HG03432 (cell line): ENCODE measurements around the gene TUBA1C.
"Not testable (repeated sequence)": the region's sequence is repeated elsewhere in the genome, so short reads cannot be mapped to it uniquely, and the experiment has no call there.

Source experiments
- ATAC-seq: cut with Tn5 transposase; IDR thresholded peaks from one replicate; pipeline ENCODE4 v1.9.1; 2021; ENCODE audit warnings: mild to moderate bottlenecking, moderate library complexity; ENCODE audit not compliant: unreplicated experiment

TUBA1C gene

DNA sequence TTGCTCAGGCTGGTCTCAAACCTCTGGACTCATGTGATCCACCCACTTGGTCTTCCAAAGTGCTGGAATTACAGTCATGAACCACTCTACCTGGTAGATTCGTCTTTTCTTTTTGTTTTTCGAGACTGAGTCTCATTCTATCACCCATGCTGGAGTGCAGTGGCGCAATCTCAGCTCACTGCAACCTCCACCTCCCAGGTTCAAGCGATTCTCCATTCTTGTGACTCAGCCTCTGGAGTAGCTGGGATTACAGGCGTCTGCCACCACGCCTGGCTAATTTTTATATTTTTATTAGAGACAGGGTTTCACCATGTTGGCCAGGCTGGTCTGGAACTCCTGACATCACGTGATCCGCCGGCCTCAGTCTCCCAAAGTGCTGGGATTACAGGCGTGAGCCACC is 9.4 kb upstream of the TUBA1C start:
- not testable (repeated sequence) for ATAC-seq

DNA sequence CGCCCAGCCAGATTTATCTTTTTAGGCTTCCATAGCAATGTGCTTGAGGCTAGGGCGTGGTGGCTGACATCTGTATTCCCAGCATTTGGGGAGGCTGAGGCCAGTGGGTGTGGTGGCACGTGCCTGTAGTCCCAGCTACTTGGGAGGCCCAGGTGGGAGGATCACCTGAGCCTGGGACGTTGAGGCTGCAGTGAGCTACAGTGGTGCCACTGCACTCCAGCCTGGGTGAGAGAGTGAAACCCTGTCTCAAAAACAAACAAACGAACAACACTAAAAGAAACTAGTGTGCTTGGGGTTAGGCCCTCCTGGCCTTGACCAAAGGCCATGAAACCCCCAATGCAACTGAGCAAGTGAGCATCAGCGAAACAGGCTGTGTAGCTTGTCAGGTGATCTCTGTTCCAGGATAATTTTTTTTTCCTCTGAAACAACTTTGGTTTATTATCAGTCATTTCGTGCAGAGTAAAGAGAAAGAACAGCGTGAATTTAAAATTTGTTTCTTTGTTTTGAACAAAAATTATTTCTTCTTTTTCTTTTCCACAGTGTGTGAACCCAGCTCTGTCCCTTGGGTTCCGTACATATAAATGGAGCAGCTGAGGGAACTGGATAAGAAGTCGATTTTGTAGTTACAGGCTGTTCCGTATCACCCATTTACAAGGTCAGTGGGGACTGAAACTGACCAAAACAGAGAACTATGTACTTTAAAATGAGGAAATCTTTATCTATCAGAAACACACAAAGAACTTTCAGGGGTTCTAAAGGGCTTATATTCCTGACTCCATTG is 8.8 kb upstream of the TUBA1C start:
- ATAC-seq = no peak

DNA sequence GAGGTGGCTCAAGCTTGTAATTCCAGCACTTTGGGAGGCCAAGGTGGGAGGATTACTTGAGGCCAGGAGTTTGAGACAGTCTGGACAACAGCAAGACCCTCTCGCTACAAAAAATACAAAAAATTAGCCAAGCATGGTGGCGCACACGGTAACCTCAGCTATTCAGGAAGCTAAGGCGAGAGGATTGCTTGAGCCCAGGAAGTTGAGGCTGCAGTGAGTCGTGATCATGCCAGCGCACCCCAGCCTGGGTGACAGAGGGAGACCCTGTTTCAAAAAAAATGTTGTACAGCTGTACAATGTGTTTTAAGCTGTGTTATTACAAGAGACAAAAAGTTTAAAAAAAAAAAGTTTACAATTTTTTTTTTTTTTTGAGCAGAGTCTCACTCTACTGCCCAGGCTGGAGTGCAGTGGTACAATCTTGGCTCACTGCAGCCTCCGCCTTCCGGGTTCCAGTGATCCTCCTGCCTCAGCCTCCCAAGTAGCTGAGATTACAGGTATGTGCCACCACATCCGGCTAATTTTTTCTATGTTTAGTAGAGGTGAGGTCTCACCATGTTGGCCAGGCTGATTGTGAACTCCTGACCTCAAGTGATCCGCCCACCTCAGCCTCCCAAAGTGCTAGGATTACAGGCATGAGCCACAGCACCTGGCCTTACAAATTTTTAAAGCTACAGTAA is 7.2 kb upstream of the TUBA1C start:
- not testable (repeated sequence) for ATAC-seq

DNA sequence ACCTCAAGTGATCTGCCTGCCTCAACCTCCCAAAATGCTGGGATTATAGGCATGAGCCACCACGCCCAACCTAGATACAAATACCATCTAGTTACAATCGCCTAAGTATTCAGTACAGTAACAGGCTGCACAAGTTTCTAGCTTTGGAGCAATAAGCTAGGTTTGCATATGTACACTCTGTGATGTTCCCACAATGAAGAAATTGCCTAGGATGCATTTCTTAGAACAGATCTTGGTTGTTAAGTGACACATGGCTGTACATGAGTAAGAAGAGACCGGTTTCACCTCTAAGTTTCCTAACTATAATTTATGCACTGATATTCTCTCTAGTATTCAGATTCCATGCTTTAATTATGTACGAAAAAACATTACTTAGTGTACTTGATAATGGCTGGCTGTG is 5.4 kb upstream of the TUBA1C start:
- no peak for ATAC-seq

DNA sequence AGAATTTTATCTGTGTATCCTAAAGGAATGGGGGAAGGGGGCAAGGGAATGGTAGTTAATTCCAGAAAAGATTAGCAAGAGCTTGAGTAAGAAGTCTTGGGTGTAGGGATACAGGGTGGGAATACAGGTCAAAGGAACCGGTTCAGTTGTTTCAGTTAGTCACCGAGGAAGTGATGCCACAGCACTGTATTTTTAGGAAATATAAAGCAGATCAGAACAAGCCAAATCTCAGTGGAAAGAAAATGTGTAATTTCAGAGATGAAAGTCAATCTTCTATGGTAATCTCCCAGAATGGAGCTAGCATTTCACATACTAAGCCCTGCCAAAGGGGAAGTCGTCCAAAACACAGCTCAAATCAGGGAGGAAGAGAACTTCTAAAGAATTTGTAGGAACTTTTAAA is 4.7 kb upstream of the TUBA1C start:
- no peak for ATAC-seq

DNA sequence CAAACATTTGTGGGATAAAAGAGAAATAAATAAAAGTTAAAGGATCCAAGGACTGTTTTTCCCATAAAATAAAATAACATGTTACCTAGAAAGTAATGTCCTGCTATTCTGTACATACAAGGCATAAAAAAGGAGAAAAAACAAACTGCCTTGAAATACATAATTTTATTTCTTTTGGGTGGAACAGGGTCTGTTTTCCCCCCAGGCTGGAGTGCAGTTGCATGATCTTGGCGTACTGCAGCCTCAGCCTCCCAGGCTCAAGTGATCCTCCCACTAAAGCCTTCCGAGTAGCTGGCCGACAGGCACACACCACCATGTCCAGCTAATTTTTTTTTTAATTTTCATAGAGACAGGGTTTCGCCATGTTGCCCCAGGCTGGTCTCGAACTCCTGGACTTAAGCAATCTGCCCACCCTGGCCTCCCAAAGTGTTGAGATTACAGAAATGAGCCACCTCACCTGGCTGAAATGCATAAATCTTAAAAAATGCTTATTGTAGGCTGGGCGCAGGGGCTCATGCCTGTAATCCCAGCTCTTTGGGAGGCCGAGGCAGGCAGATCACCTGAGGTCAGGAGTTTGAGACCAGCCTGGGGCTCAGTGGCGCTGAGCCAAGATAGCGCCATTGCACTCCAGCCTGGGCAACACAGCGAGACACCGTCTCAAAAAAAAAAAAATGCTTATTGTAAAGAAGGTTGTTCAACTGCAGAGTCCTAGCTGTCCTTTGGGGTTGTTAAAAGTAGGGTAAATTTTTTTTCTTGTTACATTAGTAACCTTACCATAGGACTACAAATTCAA is 4.1 kb upstream of the TUBA1C start:
- ATAC-seq = no peak

DNA sequence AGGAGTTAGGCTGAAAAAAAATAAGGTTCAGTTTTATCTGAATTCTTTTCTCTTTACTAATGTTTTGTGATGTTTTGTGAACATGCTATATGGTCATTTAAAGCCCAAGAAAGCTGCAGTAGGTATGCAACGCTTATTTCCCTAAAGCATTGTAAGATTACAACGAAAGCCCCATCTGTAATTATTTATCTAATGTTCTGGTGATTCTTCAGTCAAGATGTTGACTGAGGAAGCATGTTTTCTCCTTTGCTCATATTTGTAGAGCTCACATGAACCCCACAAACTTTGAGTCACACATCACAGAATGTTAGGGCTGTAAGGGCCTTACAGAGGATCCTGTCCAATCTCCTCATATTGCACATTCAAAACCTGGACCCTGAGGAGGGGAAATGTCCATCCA is 3.2 kb upstream of the TUBA1C start:
- no peak for ATAC-seq

DNA sequence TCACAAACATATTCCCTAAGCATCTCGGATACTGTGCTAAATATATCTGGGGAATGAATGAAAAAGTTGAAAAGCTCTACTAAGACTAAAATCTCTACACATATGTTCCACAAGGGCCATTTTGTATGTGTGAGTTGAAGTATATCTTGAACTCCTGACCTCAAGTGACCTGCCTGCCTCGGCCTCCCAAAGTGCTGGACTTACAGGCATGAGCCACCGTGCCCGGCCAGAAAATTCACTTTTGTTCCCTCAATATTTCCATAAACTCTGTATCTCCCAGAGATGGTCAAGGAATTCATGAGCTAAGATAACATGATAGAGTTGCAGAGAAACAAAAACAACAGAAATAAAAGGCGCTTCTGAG is 1.5 kb upstream of the TUBA1C start:
- no peak for ATAC-seq

DNA sequence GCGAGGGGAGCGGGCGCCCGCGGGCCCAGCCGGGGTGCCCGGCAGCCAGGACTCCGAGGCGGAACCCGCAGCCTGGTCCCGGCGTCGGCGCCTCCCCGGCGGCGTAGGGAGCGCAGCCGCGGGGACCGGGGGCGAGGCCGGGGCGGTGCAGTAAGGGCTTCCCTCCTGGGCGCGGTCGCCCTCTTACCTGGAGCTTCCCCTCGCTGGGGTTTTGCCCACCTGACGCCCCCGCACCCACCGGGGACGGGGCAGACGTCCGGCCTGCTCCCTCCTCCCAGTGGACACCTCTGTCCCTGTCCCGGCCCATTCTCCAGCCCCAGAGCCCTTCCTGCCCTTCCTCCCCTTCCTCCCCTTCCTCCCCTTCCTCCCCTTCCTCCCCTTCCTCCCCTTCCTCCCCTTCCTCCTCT is 413 bp upstream of the TUBA1C start:
- ATAC-seq = peak; percentile 17

DNA sequence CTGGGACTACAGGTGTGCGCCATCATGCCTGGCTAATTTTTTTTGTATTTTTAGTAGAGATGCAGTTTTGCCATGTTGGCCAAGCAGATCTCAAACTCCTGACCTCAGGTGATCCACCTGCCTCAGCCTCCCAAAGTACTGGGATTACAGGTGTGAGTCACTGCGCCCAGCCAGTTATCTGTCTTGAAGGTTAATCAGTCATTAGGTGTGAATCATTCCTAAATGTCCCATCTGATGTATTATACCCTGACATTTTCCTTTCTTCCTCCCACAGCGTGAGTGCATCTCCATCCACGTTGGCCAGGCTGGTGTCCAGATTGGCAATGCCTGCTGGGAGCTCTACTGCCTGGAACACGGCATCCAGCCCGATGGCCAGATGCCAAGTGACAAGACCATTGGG is 4.3 kb downstream of the TUBA1C start:
- ATAC-seq = not testable (repeated sequence)

DNA sequence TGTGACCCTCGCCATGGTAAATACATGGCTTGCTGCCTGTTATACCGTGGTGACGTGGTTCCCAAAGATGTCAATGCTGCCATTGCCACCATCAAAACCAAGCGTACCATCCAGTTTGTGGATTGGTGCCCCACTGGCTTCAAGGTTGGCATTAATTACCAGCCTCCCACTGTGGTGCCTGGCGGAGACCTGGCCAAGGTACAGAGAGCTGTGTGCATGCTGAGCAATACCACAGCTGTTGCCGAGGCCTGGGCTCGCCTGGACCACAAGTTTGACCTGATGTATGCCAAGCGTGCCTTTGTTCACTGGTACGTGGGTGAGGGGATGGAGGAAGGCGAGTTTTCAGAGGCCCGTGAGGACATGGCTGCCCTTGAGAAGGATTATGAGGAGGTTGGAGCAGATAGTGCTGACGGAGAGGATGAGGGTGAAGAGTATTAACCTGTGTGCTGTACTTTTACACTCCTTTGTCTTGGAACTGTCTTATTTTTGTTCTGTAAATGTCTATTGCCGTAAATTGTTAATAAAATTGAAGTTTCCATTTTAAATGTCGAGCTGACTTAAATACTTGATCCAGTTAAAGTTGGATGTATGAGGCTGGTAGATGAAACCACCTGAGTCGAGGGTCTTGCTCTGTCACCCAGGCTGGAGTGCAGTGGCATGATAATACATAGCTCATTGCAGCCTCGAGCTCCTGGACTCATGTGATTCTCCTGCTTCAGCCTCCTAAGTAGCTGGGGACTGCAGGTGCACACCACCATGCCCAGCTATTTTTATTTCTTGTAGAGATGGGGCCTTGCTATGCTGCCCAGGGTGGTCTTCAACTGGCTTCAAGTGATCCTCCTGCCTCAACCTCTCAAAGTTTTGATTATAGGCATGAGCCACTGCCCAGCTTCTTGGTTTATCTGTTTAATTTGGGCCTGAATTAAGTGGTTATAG is 8.2 kb downstream of the TUBA1C start:
- no peak for ATAC-seq

DNA sequence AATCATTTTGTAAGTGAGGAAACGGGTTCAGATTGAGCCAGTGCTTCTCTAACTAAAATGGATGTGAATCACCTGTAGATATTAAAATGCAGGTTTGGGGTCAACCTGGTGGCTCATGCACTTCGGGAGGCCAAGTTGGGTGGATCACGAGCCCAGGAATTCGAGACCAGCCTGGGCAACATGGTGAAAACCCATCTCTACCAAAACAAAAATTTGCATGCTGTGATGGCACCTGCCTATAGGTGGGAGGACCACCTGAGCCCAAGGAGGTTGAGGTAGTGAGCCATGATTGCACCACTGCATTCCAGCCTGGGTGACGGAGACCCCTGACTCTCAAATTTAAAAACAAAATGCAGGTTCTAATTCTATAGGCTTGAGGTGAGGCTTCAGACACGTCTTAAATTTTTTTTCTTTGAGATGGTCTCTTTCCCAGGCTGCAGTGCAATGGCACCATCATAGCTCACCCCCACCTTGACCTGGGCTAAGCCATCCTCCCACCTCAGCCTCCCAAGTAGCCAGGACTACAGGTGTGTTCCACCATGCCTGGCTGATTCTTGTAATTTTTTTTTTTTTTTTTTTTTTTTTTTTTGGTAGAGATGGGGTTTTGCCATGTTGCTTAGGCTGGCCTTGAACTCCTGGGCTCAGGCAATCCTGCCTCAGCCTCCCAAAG is 9.0 kb downstream of the TUBA1C start:
- no peak for ATAC-seq

DNA sequence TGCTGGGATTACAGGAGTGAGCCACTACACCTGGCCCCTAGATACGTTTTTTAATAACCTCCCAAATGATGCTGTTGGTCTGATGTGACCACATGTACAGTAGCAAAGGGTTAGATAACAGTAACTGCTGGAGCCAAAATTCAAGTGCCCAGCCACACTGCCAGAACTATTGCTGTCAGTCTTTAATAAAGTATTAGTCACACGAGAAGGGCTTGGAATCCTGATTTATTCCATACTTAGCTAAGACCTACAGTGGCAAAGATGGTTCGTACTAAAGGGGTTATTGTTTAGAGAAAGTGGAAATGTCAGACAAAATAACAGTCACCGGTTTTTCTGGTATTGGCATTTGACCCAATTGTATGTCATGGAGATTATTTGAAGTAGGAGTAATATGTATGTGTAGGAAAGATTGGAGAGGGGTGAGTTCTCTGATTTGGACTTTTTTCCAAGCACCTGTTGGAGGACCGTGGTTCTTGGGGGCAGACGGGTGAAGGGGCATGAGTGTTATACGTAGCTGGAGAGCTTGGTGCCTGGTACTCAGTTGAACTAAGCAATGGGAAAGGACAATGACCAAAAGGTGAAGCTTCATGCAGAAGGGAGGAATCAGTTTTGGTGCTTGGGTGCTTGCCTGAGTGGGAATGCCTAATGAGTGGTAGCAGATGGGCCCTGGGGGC is 9.7 kb downstream of the TUBA1C start:
- ATAC-seq = no peak

DNA sequence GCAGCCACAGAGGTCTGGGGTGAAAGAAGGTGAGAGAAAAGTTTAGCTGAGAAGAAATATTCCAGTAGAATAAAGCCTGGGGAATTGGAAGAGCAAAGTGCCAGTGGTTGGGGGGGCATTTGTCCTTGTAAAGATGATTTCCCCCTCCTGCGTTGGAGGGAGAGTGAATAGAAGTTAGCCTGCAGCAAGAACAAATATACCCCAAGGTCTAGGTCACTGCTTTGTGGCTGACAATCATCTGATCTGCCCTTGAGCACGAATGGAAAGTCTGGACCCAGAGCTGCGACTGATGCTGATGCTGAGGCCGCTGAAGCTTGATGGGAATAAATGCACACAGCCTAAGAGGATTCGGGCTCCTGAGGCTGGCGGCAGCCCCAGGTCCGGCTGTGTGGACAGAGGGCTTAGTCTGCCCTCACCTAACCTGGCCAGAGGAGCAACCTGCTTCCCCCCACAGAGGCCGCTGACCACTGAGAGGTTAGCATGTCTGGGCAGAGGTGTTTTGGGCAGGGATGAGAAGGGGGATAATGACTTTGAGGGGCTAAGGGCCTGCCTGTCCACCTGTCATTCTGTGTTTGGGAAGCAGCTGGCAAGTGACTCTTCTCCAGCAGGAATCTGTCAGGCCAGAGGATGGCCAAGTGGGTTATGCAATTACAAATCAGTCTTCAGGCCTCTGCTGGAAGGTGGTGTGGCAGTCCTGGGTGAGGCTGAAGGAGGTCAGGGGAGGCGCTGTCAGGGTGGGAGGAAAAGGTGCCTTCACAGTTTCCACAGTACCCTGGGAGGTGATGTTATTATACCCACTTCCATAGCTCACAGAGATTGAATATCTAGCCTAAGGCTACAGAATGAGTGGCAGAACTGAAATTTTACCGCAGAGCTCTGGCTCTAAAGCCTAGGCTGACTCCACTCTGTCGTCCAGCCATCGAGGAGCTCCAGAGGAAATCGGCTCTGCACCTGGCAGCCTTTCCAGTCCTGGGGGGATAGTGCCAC is 11.7 kb downstream of the TUBA1C start:
- no peak for ATAC-seq

DNA sequence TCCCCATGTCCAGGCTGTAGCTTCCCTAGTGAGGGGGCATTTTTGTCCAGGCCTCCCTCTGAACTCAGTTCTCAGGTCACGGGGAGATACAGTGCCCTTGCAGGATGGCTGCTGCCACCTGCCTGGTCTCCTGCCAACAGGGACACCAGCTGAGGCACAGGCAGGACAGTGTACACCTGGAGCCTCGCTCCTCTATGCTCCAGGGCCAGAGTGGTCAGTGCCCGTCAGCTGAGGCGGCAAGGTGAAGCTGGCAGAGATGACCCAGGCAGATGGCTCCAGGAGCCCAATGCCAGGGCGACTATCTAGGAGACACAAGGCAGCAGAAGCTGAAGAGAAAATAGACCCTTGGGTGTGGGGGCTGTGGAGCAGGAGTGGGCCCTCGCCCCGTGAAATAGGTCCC is 12.6 kb downstream of the TUBA1C start:
- ATAC-seq = no peak

DNA sequence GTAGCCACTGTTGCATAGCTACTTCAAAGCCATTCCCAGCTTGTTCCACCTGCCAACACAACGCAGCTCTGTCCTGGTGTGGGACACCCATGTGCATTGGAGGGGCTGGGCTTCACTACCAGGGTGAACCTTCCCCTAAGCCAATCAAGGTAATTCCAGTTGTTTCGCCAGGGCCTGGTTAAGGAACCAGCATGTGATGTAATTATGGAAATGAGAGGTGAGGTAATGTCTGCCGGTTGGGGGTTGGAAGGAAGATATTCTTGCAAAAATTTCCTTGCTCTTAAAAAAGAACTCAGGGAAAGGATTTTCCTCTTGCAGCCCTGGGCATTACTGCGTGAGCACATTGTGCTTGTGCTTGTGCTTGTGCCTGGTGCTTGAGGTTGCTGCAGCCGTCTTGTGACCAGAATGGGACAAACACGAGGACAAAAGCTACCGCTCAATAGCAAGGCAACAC is 14.9 kb downstream of the TUBA1C start:
- no peak for ATAC-seq

DNA sequence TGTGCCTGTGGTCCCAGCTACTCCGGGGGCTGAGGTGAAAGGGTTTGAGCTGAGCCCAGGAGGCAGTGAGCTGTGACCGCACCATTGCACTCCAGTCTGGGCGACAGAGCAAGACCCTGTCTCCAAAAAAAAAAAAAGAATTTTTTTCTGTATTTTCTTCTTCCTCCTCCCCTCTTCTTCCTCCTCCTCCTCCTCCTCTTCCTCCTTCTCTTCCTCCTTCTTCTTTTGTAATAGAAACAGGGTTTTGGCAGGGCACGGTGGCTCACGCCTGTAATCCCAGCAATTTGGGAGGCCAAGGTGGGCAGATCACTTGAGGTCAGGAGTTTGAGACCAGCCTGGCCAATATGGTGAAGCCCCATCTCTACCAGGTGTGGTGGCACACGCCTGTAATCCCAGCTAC is 15.7 kb downstream of the TUBA1C start:
- ATAC-seq = not testable (repeated sequence)

DNA sequence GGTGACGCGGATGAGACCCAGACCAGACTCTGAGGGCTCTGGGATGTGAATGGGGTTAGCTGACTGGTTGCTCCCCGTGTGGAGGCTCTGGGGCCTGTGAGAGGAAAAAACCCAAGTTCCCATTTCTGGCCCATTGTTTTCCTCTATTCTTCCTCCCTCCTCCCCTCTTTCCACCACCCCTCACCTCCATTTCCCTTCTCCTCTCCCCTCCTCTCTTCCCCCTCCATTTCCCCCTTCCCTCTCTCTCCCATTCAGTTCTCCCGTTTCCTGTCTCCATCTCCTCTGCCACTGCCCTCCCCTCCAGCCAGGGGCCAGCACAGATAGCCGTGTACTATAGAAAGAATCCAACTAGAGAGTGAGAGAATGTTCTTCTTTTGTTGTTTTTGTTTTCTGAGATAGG is 17.4 kb downstream of the TUBA1C start:
- ATAC-seq = no peak
